Esophagus muscularis mucosa (tissue), 4 donors: ENCODE data around the gene GNA12.

Experiments used
- CTCF ChIP-seq, 3 experiments: fragments of 200-600 bp in 2 of 3; fragments of 450-650 bp in 1 of 3; sonication (generic) in 2 of 3; IDR thresholded peaks; one replicate each; pipeline ENCODE4 v1.5.1; 2017 to 2019; ENCODE audit warnings: antibody characterized with exemption in 3 of 3, mild to moderate bottlenecking in 2 of 3, moderate library complexity in 1 of 3
- EP300 ChIP-seq: sonication (generic); formaldehyde crosslinking; IDR thresholded peaks from one replicate; pipeline ENCODE4 v1.6.1; 2017; ENCODE audit warnings: antibody characterized with exemption
- POLR2A ChIP-seq: fragments of 450-650 bp; IDR thresholded peaks from one replicate; pipeline ENCODE4 v1.6.1; 2017; ENCODE audit warnings: antibody characterized with exemption, moderate library complexity, mild to moderate bottlenecking, low read depth
- POLR2AphosphoS5 ChIP-seq, 2 donors: sonication (generic); formaldehyde crosslinking; IDR thresholded peaks; one replicate each; pipeline ENCODE4 v1.6.1; 2017; ENCODE audit warnings: antibody characterized with exemption in 2 of 2

GRCh38 chr7:2751086-2751485, 93.0 kb downstream of the GNA12 start:
- TF ChIP-seq CTCF (IDR thresholded peaks at IDR 0.05) = no peak
- TF ChIP-seq POLR2A = no peak
- TF ChIP-seq POLR2AphosphoS5 (IDR thresholded peaks at IDR 0.05) = no peak
- no peak for TF ChIP-seq EP300
